Stimulated activated CD8-positive, alpha-beta memory T cell treated with anti-CD3 and anti-CD28 coated beads, Interleukin-7, amount 100 ng/mL, for 48 hours (primary cell): ENCODE measurements around the gene COPE.

ENCODE experiments used
- DNase-seq, 2 donors: peaks; one replicate each; pipeline ENCODE4 v3.0.0-alpha.2; 2020; ENCODE audit warnings: low read depth in 1 of 2; ENCODE audit errors: extremely low read depth in 1 of 2

The COPE gene

DNA sequence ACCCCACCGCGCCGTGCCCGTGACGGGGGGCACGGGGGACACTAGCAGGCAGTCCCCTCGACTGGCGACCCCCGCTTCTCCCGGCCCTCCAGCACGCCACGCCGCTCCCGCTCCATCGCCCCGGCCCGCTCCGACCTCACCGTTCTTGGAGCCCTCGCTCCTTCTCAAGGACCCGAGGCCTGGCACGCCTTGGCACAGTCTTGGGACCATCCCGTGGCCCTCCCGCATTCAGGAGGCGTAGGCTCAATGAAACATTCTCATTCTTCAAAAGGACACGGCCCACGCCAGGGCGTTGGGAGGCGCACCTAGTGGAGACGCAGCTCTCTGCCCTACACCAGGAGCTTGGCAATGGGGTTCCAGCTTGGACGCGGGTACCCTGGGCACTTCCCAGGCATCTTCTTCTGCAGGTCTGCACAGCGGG is 22.8 kb downstream of the COPE start:
- DNase-seq, result no peak

DNA sequence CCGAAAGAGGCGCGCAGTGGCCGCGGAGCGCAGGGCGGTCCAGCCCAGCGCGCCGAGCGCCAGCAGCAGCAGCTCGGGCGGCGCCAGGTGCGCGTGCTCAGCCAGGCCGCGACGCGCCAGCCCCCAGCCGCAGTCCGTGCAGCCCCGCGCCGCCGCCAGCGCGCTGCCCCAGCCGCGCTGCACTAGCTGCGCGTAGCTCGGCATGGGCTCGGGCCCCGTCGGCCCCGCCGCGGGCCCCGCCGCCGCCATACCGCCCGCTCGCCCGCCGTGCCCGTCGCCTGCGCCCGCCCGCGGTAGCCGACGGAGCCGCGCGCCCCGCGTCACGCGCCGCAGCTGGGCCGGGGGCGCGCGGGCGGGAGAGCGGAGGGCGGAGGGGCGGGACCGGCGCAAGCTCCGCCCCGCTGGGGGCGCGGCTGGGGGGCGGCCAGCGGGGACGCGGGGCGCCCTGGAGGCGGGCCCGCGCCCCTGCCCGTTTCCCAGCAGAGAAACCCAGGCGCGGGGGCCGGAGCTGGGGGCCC is 23.3 kb downstream of the COPE start, which contains the start of gene CERS1:
Gene CERS1, minus strand, starts transcription at position 335 of the 518 bp plus-strand sequence. Its CDS starts 86 bp downstream, at position 249.
- DNase-seq, result no peak

DNA sequence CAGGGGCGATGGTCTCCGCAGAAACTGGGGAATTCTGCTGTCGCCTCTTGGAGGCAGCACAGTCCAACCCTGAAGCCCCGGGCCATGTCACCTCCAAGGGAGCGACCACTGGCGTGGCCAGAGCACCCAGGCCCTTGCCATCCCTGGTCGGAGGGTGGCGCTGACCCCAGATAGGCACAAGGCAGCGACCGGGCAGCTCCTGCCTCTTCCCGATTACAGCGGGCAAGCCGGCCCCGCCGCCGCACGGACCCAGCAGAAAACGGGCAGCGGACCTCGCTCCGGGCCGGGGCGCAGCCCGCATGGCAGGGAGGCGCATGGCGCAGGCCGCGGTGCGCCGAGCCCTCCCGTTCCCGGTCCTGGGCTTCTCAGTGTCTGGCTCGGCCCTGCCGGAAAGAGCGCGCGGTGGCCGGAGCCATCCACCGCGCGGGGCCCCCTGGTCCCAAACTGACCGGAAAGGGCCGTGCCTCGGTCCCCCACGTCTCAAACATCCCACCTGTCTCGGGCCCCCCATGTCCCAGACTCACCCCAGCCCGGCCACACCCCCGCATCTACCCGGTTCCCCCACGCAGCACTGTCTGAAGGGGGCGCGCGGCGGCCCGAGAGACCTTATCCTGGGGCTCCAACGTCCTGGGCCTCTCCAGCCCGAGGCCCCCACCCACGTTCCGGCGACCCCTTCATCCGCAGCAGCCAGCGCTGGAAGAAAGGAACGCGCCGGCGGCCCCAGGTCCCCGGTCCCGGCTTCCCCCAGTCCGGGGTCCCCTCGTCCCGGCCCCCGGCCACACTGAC is 24.0 kb downstream of the COPE start:
- no peak for DNase-seq

DNA sequence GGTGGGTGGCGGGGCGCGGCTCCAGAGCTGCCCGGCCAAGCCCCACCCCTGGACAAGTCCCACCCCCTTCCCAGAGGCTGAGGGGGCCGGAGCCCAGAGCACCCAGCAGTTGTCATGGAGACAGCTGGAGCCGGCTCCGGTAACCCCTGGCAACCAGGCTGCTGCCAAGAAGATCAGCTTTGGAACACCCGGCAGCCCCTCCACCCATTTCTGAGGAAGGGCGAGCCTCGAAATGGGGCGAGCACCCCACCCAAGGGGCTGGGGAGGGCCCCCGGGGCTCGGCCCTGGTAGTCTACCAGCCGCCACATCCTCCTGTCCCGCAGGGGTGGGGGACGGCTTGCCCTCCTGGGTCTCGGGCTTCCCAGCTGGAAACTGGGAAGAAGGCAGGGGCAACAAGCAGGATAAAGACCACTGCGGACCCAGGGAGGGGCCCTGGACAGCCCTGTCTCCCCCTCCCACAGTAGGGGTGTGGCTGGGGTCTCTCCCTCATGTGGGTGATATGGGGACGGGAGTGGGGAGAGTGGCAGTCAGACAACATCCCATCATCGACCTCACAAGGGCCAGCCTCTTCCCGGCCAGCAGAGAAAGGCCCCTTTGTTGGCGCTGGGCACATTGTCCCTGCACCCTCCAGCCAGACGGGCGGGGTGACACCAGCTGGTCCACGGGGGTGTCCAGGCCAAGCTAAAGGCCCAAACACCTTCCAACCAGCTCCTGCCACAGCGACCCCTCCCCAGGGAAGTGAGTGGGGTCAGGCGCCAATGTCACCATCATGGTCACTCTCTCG is 24.7 kb downstream of the COPE start:
- DNase-seq, result no peak

DNA sequence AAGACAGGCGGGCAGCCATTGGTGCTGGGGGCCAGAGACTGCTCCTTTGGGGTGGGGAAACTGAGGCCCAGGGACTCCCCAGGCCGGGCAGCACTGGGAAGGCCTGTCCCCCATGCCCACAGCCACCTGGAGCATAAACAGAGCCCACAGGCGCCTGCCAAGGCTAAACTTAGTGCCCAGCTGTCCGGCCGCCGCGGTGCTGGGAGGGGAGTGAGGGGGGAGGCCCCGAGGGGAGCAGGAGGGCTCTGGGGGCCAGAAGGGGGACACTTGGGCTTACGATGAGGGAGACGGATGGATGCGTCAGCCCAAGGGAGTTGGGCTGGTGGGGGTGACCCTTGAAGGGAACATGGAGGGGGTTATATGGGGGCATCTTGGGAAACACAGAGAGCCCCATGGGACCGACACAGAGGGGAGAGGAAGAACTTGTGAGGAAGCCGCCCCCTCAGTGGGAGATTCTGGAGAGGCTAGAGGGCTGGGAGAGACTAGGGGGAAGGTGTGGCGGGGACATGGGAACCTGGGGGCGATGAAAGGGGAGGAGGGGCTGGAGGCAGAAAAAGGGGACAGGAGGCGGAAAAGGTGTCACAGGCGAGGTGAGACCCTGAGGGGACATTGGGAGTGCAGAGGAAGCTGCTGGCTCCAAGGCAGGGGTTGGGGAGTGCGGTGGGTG is 25.5 kb downstream of the COPE start:
- no peak for DNase-seq

DNA sequence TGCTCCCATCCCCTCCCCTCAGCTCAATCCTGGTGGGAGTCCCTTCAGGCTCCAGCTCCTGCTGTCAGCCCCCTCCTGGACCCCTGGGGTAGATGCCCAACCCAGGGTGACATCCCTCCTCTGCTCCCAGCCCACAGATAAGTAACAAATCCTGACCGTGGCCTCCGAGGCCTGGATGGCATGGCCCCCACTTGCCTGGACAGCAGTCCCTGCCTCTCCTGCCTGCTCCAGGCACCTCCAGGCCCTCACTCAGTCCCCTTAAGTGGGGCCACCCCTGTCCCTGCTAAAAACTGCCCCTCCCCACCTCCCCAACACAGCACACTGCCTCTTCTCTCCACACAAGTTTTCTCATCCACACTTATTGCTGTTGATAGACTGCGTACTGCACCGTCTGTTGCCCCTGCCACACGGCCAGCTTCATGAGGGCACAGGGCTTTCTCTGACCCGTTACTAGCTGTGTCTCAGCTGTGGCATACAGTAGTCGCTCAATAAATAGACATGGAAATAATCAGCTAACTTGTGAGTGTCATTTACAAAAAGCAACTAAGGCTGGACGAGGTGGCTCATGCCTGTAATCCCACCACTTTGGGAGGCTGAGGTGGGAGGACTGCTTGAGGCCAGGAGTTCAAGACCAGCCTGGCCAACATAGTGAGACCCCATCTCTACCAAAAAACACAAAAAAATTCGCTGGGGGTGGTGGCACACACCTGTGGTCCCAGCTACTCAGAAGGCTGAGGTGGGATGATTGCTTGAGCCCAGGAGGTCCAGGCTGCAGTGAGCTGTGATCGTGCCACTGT is 29.0 kb downstream of the COPE start:
- no peak for DNase-seq

DNA sequence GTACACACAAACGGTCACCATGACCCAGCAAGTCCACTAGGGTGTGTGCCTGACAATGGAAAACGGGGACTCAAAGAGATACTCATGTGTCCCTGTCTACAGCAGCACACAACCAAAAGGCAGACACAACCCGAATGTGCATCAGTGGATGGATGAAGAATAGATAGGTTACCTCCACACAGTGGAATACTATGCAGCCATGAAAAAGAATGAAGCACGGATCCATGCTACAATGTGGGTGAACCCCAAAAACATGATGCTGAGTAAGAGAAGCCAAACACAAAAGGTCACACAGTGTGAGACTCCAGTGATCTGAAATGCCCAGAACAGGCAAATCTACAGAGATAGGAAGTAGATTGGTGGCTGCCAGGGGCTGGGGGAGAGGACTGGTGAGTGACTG is 32.2 kb downstream of the COPE start:
- DNase-seq, result no peak

DNA sequence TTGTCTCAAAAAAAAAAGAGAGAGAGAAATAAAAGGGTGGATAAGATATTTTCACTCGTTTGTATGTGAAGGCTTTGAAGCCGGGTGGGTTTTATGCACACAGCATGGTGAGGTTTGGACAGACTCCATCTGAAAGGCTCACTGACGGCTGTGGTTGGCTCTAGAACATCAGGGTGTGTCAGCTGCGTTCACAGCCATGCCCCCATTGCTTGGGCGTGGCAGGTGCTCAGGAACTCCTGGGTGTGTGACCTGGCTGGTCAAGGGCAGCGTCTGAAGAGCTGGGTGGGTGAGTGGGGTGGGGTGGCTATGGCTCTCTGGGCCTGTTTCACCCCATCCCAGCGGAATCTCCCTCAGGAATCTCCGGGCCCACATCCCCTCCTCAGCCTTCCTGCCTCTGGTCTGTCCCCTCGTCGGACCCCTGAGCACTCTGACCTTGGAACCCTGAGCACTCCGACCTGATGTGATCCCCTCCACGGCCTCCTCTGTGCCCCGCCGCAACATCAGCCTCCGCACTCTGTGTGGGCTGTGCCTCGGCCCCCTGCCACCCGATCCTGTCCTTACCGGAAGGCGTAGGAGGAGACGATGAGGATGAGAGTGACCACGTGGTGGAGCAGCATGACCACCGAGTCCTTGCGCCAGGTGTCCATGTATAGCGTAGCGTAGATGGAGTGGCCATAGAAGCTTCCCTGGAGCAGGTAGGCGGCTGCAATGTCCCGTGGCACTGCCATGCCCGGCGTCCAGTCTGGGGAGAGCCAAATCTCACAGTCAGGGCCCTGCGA is 35.5 kb downstream of the COPE start:
- no peak for DNase-seq

DNA sequence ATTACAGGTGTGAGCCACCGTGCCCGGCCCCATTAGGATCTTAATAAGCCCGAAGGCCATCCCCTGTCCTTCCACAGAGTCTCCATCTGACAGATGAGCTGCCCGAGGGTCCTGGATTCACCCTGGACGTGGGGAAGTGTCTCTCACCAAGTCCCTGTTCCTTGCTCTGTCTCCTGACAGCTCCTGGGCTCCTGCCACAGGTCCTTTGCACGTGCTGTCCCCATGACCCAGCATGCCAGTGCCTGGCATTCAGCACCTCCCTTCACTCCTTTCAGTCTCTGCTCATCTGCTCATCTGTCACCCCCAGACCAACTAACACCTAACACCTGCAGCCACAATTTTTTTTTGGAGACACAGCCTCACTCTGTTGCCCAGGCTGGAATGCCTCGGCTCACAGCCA is 37.7 kb downstream of the COPE start:
- DNase-seq, result no peak

DNA sequence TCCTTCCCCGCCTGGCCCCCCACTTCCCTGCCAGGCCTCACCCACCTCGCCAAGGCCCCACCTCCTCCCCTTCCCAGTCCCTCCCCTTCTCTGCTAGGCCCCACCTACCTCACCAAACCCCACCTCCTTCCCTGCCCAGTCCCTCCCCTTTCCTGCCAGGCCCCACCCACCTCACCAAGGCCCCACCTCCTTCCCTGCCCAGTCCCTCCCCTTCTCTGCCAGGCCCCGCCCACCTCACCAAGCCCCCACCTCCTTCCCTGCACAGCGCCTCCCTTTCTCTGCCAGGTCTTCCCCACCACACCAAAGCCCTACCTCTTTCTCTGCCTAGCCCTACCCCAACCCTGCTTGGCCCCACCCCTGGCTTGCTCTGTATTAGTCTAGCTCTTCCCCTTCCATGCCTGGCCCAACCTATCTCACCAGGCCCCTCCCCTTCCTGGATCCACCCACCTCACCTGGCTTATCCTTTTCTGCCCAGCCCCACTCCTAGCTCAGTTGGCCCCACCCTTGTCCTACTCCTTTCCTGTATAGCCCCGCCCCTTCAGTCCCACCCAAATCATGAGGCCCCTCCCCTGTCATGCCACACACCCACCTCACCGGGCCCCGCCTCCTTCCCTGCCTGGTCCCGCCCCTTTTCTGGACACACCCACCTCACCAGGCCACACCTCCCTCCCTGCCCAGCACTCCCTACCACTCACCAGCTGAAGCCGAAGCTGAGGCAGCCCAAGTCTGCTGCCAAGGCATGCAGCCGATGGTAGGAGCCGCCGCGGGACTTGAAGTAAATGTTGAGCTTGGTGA is 39.4 kb downstream of the COPE start:
- peak in 1 of 2 donors; percentile 22 for DNase-seq

DNA sequence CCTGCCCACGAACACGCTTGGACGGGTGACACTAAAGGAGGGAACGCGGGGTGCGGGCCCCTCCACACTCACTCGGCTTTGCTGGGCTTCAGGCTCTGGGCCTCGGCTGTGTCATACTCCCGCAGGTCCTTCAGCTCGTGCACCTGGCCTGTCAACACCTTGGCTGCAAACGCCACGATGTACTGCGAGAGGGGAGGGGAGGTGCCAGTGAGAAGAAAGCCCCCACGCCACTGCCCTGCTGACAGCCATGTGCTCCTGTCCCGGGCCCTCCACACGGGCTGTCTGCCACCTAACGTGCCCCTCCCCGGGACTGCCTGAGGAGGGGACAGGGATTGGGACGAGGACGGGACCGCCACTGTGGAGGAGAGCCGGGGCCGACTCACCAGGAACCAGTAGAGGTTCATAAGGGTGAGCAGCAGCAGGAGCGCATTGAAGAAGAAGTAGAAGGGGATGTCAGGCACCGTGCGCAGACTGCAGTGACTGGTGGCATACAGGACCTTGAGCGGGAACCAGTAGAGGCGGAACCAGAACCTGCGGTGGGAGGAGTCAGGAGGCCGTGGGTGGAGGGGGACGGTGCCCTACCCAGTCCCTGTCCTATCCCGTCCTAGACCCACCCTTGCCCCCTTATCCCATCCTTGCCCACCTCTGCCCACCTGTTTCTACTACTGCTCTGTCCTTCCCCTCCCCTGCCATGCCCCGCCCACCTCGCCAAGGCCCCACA is 40.2 kb downstream of the COPE start:
- no peak for DNase-seq

DNA sequence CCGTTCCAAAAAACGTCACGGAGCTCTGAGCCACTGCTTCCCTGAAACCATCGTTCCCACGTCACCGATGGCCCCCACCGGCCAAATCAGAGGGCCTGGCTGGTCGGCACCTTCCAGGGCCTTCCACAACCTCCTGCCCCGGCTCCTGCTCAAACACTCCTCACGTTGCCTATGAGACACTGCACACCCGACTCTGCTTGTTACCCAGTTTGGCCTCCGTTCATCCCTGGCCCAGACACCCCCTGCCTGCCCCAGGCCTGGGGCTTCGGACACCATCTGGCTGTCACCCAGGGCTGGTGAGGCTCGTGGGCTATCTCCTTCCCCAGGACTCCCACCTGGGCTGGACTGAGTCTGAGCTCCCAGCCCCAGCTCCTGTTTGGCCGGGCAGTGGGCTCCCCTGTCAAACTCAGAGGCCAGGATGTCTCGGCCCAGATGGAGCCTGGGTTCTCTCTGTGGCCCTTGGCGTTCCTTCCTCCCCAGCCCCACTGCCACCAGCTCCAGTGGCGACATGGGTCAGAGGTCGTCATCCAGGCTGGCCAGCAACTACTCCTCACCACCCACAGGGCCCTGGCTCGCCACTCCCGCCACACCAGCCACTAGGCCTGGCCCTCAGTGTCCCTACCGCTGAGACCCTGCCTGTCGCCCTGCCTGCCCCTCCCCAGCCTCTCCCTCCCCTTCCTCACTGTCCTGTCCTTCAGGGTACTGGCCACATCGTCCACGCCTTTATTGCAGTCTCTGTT is 41.0 kb downstream of the COPE start:
- DNase-seq, result no peak

DNA sequence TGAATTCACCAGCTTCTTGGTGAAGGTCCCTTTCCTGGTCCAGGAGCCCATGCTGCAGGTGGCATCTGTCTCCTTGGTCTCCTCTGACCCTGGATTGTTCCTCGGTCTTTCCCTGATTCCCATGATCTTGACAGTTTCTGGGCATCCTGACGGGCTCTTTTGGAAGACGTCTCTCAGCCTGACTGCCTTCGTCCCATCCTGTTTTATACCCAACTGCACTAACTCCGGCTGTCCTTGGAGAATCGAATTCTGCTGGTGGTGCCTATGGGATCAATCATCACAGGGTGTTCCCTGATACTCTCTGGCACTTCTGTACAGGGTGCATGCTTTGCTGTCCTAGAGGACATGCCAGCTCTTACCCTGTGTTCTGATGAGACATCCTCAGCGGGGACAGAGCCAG is 42.3 kb downstream of the COPE start:
- no peak for DNase-seq

DNA sequence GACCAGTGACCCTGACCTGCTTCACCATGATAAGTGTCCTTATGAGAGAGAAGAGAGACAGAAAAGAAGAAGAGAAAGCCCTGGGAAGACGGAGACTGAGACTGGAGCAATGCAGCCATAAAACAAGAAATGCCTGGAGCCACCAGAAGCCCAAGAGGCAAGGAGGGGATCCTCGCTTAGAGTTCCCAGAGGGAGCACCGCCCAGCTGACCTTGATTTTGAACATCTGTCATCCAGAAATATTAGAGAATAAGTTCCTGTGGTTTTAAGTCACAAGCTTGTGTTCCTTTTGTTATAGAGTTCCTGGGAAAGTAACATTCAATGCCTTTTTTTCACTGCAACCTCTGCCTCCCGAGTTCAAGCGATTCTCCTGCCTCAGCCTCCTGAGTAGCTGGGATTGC is 43.5 kb downstream of the COPE start:
- DNase-seq, result no peak

DNA sequence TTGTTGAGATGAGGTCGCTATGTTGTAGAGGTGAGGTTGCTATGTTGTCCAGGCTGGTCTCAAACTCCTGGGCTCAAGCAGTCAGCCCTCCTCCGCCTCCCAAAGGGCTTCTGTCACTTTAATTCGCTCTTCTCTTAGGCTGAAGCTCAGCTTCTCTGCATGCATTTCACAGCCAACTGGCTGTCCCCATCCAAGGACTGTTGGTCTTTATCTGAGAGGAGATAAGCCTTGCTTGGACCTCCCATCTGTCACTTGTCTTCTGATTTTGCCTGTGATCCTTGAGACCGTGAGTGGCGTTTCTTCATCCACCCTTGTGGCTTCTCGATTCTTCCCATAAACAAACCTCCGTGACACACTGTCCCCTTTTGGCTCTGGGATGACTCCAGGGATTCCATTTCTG is 47.6 kb downstream of the COPE start:
- no peak for DNase-seq

DNA sequence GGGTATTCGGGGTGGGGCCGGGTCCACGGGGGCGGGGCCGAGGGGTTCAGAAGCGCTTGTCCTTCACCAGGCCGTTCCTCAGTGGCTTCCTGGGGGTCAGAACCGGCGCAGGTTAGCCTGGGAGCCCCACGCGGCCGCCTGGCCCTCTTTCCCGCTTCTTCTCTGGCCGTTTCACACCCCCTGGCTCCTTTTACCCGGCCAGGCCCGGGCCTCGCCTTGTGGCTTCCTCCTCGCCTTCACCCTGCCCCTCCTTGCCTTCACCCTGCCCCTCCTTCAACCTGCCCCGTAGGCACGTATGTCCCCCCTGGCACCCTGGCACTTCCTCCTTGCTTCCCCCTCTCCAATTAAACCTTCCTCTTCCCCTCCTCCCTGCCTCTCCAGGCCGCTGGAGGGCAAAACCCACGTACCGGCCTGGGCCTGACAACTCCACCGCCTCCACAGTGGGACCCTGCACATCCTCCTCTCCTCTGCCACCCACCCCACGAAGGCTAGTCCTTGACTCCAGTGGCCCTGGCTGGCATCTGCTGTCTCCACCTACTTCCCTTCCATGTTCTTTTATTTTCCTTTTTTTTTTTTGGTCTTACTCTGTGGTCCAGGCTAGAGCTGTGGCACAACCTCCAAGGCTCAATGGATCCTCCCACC is 48.5 kb downstream of the COPE start:
- DNase-seq, result no peak
